Measurements from ENCODE around the gene CELSR1. TPM values are rescaled to one million over a fixed set of nuclear protein-coding genes. Genes with fewer than 3 reads are reported as not detected.

The CELSR1 gene
- total RNA-seq, 1 experiment from 2014 or later, result 19.6 TPM

GRCh38 chr22:46317646-46318045 lies 219.8 kb downstream of the CELSR1 start:
- no peaks in the 10 kb centered on the region for H3K9me2 ChIP-seq (ENCODE audit: insufficient read depth)
- no peak overlapping the region for H2AFZ ChIP-seq (ENCODE audit: low read depth, low read length, poor library complexity, severe bottlenecking)
- CTCF ChIA-PET, result no interaction called here
- H3K27me3 ChIP-seq (ENCODE audit: insufficient read depth, low read length), result no peaks in the 10 kb centered on the region
- H4K20me1 ChIP-seq (ENCODE audit: insufficient read depth), result no peaks in the 10 kb centered on the region
- BruUV-seq (replicated peaks), result TSS peak; percentile 13
- peaks cover 30% of the 10 kb centered on the region; the same call in 1 of the 2 replicates for H3K79me2 ChIP-seq (ENCODE audit: insufficient read depth, low read length)
- POLR2A ChIA-PET, result no interaction called here
- no peak overlapping the region for H3K9ac ChIP-seq (ENCODE audit: low read length)
- intact Hi-C loops (cut with micrococcal nuclease), result no loop called here
- DNase-seq (ENCODE audit: low read depth, low spot score) (no peak), ATAC-seq (no peak)
- no peak overlapping the region for H3K4me2 ChIP-seq (ENCODE audit: low read length)
- RAD21 ChIA-PET (ENCODE audit: low non-redundant PET in 1 of 2, low total read pairs in 2 of 2, uncharacterized antibody in 2 of 2, unreplicated experiment in 2 of 2), result no interaction called here
- no peaks in the 10 kb centered on the region for H3K9me3 ChIP-seq (ENCODE audit: control insufficient read depth in 1 of 2, insufficient read depth in 1 of 2, low read depth in 1 of 2, low read length in 2 of 2)
- no peak overlapping the region for H3K4me3 ChIP-seq (replicated peaks in 1 of 2; ENCODE audit: low read depth in 1 of 2, low read length in 2 of 2)
- no peaks in the 10 kb centered on the region for H3K4me1 ChIP-seq (ENCODE audit: control insufficient read depth in 1 of 2, insufficient read depth in 2 of 2, low read length in 2 of 2)
- no peak overlapping the region for H3K27ac ChIP-seq (ENCODE audit: low read depth, low read length)
- peaks cover 41% of the 10 kb centered on the region in 2 experiments for H3K36me3 ChIP-seq (ENCODE audit: control insufficient read depth in 1 of 2, insufficient read depth in 2 of 2, low read length in 2 of 2)
- TF ChIP-seq POLR2AphosphoS5 (IDR thresholded peaks at IDR 0.05; ENCODE audit: low read depth, low read length) (no peak), MAX (IDR thresholded peaks at IDR 0.05) (no peak), EZH2phosphoT487 (IDR thresholded peaks at IDR 0.05; ENCODE audit: borderline replicate concordance) (no peak), CBX3 (IDR thresholded peaks at IDR 0.05; ENCODE audit: low read depth) (no peak), RAD21 (IDR thresholded peaks at IDR 0.05; ENCODE audit: low read depth) (no peak), ZFX (IDR thresholded peaks at IDR 0.05) (no peak), SP1 (IDR thresholded peaks at IDR 0.05; ENCODE audit: low read depth) (no peak), SRF (IDR thresholded peaks at IDR 0.05; ENCODE audit: low read depth) (no peak), REST (IDR thresholded peaks at IDR 0.05; ENCODE audit: low read depth) (no peak), ELF1 (IDR thresholded peaks at IDR 0.05; ENCODE audit: borderline replicate concordance, low read depth) (no peak), POLR2A (IDR thresholded peaks at IDR 0.05; ENCODE audit: borderline replicate concordance, extremely low read depth, insufficient read depth, insufficient read length) (no peak)
- TF ChIP-seq, protein P1, sequence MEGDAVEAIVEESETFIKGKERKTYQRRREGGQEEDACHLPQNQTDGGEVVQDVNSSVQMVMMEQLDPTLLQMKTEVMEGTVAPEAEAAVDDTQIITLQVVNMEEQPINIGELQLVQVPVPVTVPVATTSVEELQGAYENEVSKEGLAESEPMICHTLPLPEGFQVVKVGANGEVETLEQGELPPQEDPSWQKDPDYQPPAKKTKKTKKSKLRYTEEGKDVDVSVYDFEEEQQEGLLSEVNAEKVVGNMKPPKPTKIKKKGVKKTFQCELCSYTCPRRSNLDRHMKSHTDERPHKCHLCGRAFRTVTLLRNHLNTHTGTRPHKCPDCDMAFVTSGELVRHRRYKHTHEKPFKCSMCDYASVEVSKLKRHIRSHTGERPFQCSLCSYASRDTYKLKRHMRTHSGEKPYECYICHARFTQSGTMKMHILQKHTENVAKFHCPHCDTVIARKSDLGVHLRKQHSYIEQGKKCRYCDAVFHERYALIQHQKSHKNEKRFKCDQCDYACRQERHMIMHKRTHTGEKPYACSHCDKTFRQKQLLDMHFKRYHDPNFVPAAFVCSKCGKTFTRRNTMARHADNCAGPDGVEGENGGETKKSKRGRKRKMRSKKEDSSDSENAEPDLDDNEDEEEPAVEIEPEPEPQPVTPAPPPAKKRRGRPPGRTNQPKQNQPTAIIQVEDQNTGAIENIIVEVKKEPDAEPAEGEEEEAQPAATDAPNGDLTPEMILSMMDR (IDR thresholded peaks at IDR 0.05 in 2 of 3, conservative IDR thresholded peaks at IDR 0.05 in 1 of 3; ENCODE audit: borderline replicate concordance in 1 of 3, insufficient read depth in 1 of 3, low read depth in 2 of 3, low read length in 2 of 3), result no peak
